Stimulated activated CD8-positive, alpha-beta memory T cell treated with anti-CD3 and anti-CD28 coated beads, Interleukin-7, amount 100 ng/mL, for 4 hours (primary cell): ENCODE data around the gene SMC3.
"Not testable (repeated sequence)": the region's sequence is repeated elsewhere in the genome, so short reads cannot be mapped to it uniquely, and the experiment has no call there.

Experiments used
- DNase-seq, 2 donors: peaks; one replicate each; pipeline ENCODE4 v3.0.0-alpha.2; 2020; ENCODE audit warnings: low read depth in 2 of 2

SMC3 gene

GRCh38 chr10:110584006-110584405, 16.5 kb downstream of the SMC3 start:
- no peak for DNase-seq

- no peak for DNase-seq
Measured at GRCh38 chr10:110591760-110592159, 24.3 kb downstream of the SMC3 start.

GRCh38 chr10:110597476-110597875, 30.0 kb downstream of the SMC3 start:
- DNase-seq, result no peak

- DNase-seq, result no peak
Measured at GRCh38 chr10:110600487-110601101, 33.1 kb downstream of the SMC3 start.

- no peak for DNase-seq
Measured at GRCh38 chr10:110601581-110601980, 34.1 kb downstream of the SMC3 start.

- DNase-seq, result no peak
Measured at GRCh38 chr10:110608087-110608486, 40.6 kb downstream of the SMC3 start.

- DNase-seq, result no peak
Measured at GRCh38 chr10:110609605-110610004, 42.1 kb downstream of the SMC3 start.

- peak in 1 of 2 donors; percentile 14 for DNase-seq
Measured at GRCh38 chr10:110610308-110610774, 42.8 kb downstream of the SMC3 start.

GRCh38 chr10:110610781-110611180, 43.3 kb downstream of the SMC3 start:
- not testable (repeated sequence) for DNase-seq

GRCh38 chr10:110612087-110612486, 44.6 kb downstream of the SMC3 start:
- no peak for DNase-seq

- DNase-seq, result no peak
Measured at GRCh38 chr10:110612629-110613028, 45.1 kb downstream of the SMC3 start.

- DNase-seq, result no peak
Measured at GRCh38 chr10:110613341-110613995, 46.0 kb downstream of the SMC3 start.

GRCh38 chr10:110613996-110614495, 46.6 kb downstream of the SMC3 start:
- DNase-seq, result no peak

- DNase-seq, result no peak
Measured at GRCh38 chr10:110615057-110615747, 47.7 kb downstream of the SMC3 start.

GRCh38 chr10:110616493-110617033, 49.1 kb downstream of the SMC3 start:
- no peak for DNase-seq

GRCh38 chr10:110617425-110618229, 50.1 kb downstream of the SMC3 start:
- no peak for DNase-seq

- no peak for DNase-seq
Measured at GRCh38 chr10:110618230-110618610, 50.7 kb downstream of the SMC3 start.

- DNase-seq, result no peak
Measured at GRCh38 chr10:110619514-110620397, 52.3 kb downstream of the SMC3 start.

GRCh38 chr10:110620398-110620719, 52.9 kb downstream of the SMC3 start:
- DNase-seq, result no peak

- DNase-seq, result not testable (repeated sequence)
Measured at GRCh38 chr10:110623316-110623715, 55.8 kb downstream of the SMC3 start.
